GM19193 (cell line): ENCODE results near the gene LSR.

ENCODE experiments used
- POLR2A ChIP-seq: IDR thresholded peaks from 4 replicates; pipeline ENCODE4 v1.6.1; 2011; ENCODE audit not compliant: insufficient read depth, insufficient read length; ENCODE audit errors: extremely low read depth

The LSR gene

GRCh38 chr19:35284153-35285094 lies 35.6 kb downstream of the LSR start:
- no peak for TF ChIP-seq POLR2A

GRCh38 chr19:35285095-35285449 lies 36.3 kb downstream of the LSR start:
- no peak for TF ChIP-seq POLR2A

- no peak for TF ChIP-seq POLR2A
Measured at GRCh38 chr19:35287713-35288112, 38.9 kb downstream of the LSR start.

- no peak for TF ChIP-seq POLR2A
Measured at GRCh38 chr19:35288331-35288730, 39.5 kb downstream of the LSR start.

- TF ChIP-seq POLR2A = no peak
Measured at GRCh38 chr19:35288906-35289305, 40.1 kb downstream of the LSR start.

- TF ChIP-seq POLR2A = no peak
Measured at GRCh38 chr19:35290381-35291127, 41.8 kb downstream of the LSR start.

- TF ChIP-seq POLR2A = no peak
Measured at GRCh38 chr19:35291259-35291658, 42.5 kb downstream of the LSR start.

- no peak for TF ChIP-seq POLR2A
Measured at GRCh38 chr19:35291916-35292315, 43.1 kb downstream of the LSR start, which contains the start of gene MAG. Gene MAG (plus strand): TSS chr19:35292161. CDS start chr19:35295409, 3,248 bp downstream.

- no peak for TF ChIP-seq POLR2A
Measured at GRCh38 chr19:35292421-35293362, 43.9 kb downstream of the LSR start.

- TF ChIP-seq POLR2A = no peak
Measured at GRCh38 chr19:35293363-35293739, 44.5 kb downstream of the LSR start.

- no peak for TF ChIP-seq POLR2A
Measured at GRCh38 chr19:35293808-35294207, 45.0 kb downstream of the LSR start.

- no peak for TF ChIP-seq POLR2A
Measured at GRCh38 chr19:35294328-35294727, 45.5 kb downstream of the LSR start.

GRCh38 chr19:35294859-35295791 lies 46.3 kb downstream of the LSR start:
- TF ChIP-seq POLR2A = no peak

- no peak for TF ChIP-seq POLR2A
Measured at GRCh38 chr19:35295792-35296462, 47.1 kb downstream of the LSR start.
